IMR-90 (cell line): ENCODE data around the gene PLIN5. TPM values are rescaled to one million over a fixed set of nuclear protein-coding genes. Genes with fewer than 3 reads are reported as not detected.

Experiments
- ATAC-seq: fragments of 200-7000 bp; cut with Tn5 transposase; 2 replicates; pipeline ENCODE4 v1.9.1; 2020; ENCODE audit warnings: low read depth, mild to moderate bottlenecking, moderate library complexity
- BruUV-seq: library from RNA; stranded (reverse); fragments of 400-500 nt; replicated peaks from 2 replicates; lab custom pipeline; 2021; lab: Mats Ljungman, UMichigan
- CTCF ChIA-PET: fragments of 300-600 bp; formaldehyde crosslinking; extraction: SDS; loops from one replicate; lab custom pipeline; 2021; ENCODE audit warnings: antibody characterized with exemption; lab: Yijun Ruan, JAX
- POLR2A ChIA-PET: fragments of 300-600 bp; sonication (Branson Sonifier 250); formaldehyde crosslinking; loops from one replicate; lab custom pipeline; 2022; ENCODE audit warnings: antibody characterized with exemption; ENCODE audit not compliant: unreplicated experiment; lab: Charles Lee
- DNase-seq: peaks from one replicate; pipeline ENCODE4 v3.0.0; 2013
- H2AFZ ChIP-seq: replicated peaks from 2 replicates; pipeline ENCODE3; 2013; ENCODE audit warnings: low read length, mild to moderate bottlenecking; ENCODE audit not compliant: poor library complexity
- H2AK5ac ChIP-seq: 2 replicates; pipeline ENCODE4 v1.6.1; 2013; ENCODE audit warnings: low read depth, low read length, inconsistent platforms
- H2AK9ac ChIP-seq: replicated peaks from 2 replicates; pipeline ENCODE3; 2013; ENCODE audit warnings: mild to moderate bottlenecking, low read depth, low read length, moderate library complexity; ENCODE audit not compliant: poor library complexity
- H2BK120ac ChIP-seq: 2 replicates; pipeline ENCODE4 v1.6.1; 2013; ENCODE audit warnings: low read depth, low read length, inconsistent platforms
- H2BK15ac ChIP-seq: 3 replicates; pipeline ENCODE4 v1.6.1; 2013; ENCODE audit warnings: low read depth, low read length, inconsistent platforms
- H2BK20ac ChIP-seq: 2 replicates; pipeline ENCODE4 v1.6.1; 2013; ENCODE audit warnings: low read depth, mild to moderate bottlenecking, inconsistent platforms, low read length, moderate library complexity
- H2BK5ac ChIP-seq: 2 replicates; pipeline ENCODE4 v1.6.1; 2013; ENCODE audit warnings: mild to moderate bottlenecking, low read depth, low read length, inconsistent platforms; ENCODE audit not compliant: poor library complexity, severe bottlenecking
- H3K14ac ChIP-seq: replicated peaks from 2 replicates; pipeline ENCODE4 v1.6.1; 2013; ENCODE audit warnings: low read depth, low read length, inconsistent platforms
- H3K18ac ChIP-seq: 2 replicates; pipeline ENCODE4 v1.6.1; 2013; ENCODE audit warnings: low read depth, low read length, control low read depth
- H3K23ac ChIP-seq: 2 replicates; pipeline ENCODE4 v1.6.1; 2013; ENCODE audit warnings: low read depth, low read length, inconsistent platforms
- H3K27ac ChIP-seq: 2 replicates; pipeline ENCODE4 v1.5.1; 2013; ENCODE audit warnings: mild to moderate bottlenecking, control low read depth, low read length; ENCODE audit not compliant: insufficient read depth
- H3K27me3 ChIP-seq: 2 replicates; pipeline ENCODE4 v1.6.1; 2013; ENCODE audit warnings: low read length; ENCODE audit not compliant: control insufficient read depth, insufficient read depth
- H3K36me3 ChIP-seq: 2 replicates; pipeline ENCODE4 v1.6.1; 2013; ENCODE audit warnings: low read length, mixed read lengths; ENCODE audit not compliant: control insufficient read depth, insufficient read depth
- H3K4ac ChIP-seq: 2 replicates; pipeline ENCODE4 v1.6.1; 2013; ENCODE audit warnings: low read depth, low read length, inconsistent platforms
- H3K4me1 ChIP-seq: 2 replicates; pipeline ENCODE4 v1.6.1; 2013; ENCODE audit warnings: low read length, mixed read lengths; ENCODE audit not compliant: control insufficient read depth, insufficient read depth
- H3K4me2 ChIP-seq: 2 replicates; pipeline ENCODE4 v1.6.1; 2013; ENCODE audit warnings: low read depth, mild to moderate bottlenecking, control low read depth, low read length, moderate library complexity
- H3K4me3 ChIP-seq: 2 replicates; pipeline ENCODE4 v1.5.1; 2013; ENCODE audit warnings: low read depth, mild to moderate bottlenecking, control low read depth, low read length, moderate library complexity; ENCODE audit not compliant: insufficient read depth
- H3K56ac ChIP-seq: 2 replicates; pipeline ENCODE4 v1.6.1; 2013; ENCODE audit warnings: low read length, inconsistent platforms; ENCODE audit not compliant: insufficient read depth; ENCODE audit errors: extremely low read depth
- H3K79me1 ChIP-seq, 2 experiments: 2 replicates each; pipeline ENCODE4 v1.6.1; 2013; ENCODE audit warnings: low read length in 2 of 2, inconsistent platforms in 1 of 2, low read depth in 1 of 2
- H3K9ac ChIP-seq: 2 replicates; pipeline ENCODE4 v1.6.1; 2013; ENCODE audit warnings: low read depth, low read length, control low read depth
- H3K9me1 ChIP-seq: 2 replicates; pipeline ENCODE4 v1.6.1; 2013; ENCODE audit warnings: low read length, inconsistent platforms; ENCODE audit not compliant: insufficient read depth
- H3K9me3 ChIP-seq: 2 replicates; pipeline ENCODE4 v1.6.1; 2013; ENCODE audit warnings: low read length; ENCODE audit not compliant: control insufficient read depth, insufficient read depth
- H4K20me1 ChIP-seq: 2 replicates; pipeline ENCODE4 v1.6.1; 2013; ENCODE audit warnings: low read length, inconsistent platforms; ENCODE audit not compliant: insufficient read depth
- H4K5ac ChIP-seq: 2 replicates; pipeline ENCODE4 v1.6.1; 2013; ENCODE audit warnings: mild to moderate bottlenecking, low read depth, low read length, control low read depth
- H4K8ac ChIP-seq, 2 experiments: 2 replicates each; pipeline ENCODE4 v1.6.1; 2013; ENCODE audit warnings: low read depth in 2 of 2, low read length in 2 of 2, control low read depth in 1 of 2, inconsistent platforms in 1 of 2
- H4K91ac ChIP-seq: 2 replicates; pipeline ENCODE4 v1.6.1; 2013; ENCODE audit warnings: low read depth, low read length, inconsistent platforms; ENCODE audit not compliant: insufficient read depth
- BHLHE40 ChIP-seq: fragments of 150-350 bp; IDR thresholded peaks from 2 replicates; pipeline ENCODE4 v1.6.1; 2016; ENCODE audit warnings: mild to moderate bottlenecking, low read depth, low read length
- CEBPB ChIP-seq: IDR thresholded peaks from 2 replicates; pipeline ENCODE4 v1.6.1; 2012; ENCODE audit warnings: low read depth, low read length, improper control_type of control experiment
- CHD1 ChIP-seq: IDR thresholded peaks from 2 replicates; pipeline ENCODE4 v1.6.1; 2012; ENCODE audit warnings: low read depth, low read length, improper control_type of control experiment
- FOS ChIP-seq: fragments of 150-350 bp; IDR thresholded peaks from 2 replicates; pipeline ENCODE4 v1.6.1; 2016; ENCODE audit warnings: low read depth, low read length
- MAFK ChIP-seq: IDR thresholded peaks from 2 replicates; pipeline ENCODE4 v1.6.1; 2012; ENCODE audit warnings: low read depth, low read length, improper control_type of control experiment
- MAZ ChIP-seq: IDR thresholded peaks from 2 replicates; pipeline ENCODE4 v1.6.1; 2012; ENCODE audit warnings: low read depth, mild to moderate bottlenecking, low read length, improper control_type of control experiment, moderate library complexity, borderline replicate concordance
- MXI1 ChIP-seq: IDR thresholded peaks from 2 replicates; pipeline ENCODE4 v1.6.1; 2012; ENCODE audit warnings: low read depth, mild to moderate bottlenecking, low read length, moderate library complexity, borderline replicate concordance
- NFE2L2 ChIP-seq: fragments of 150-350 bp; IDR thresholded peaks from 2 replicates; pipeline ENCODE4 v1.6.1; 2016; ENCODE audit warnings: low read depth, mild to moderate bottlenecking, low read length
- POLR2A ChIP-seq: IDR thresholded peaks from 2 replicates; pipeline ENCODE4 v1.6.1; 2012; ENCODE audit warnings: mild to moderate bottlenecking, low read depth, low read length
- RAD21 ChIP-seq: IDR thresholded peaks from 2 replicates; pipeline ENCODE4 v1.6.1; 2012; ENCODE audit warnings: low read length, improper control_type of control experiment
- RCOR1 ChIP-seq: IDR thresholded peaks from 2 replicates; pipeline ENCODE4 v1.6.1; 2012; ENCODE audit warnings: mild to moderate bottlenecking, low read length, improper control_type of control experiment; ENCODE audit not compliant: insufficient replicate concordance
- RFX5 ChIP-seq: IDR thresholded peaks from 2 replicates; pipeline ENCODE4 v1.8.0; 2012; ENCODE audit warnings: low read depth, mild to moderate bottlenecking, low read length, moderate library complexity
- SMC3 ChIP-seq: fragments of 150-350 bp; IDR thresholded peaks from 2 replicates; pipeline ENCODE4 v1.6.1; 2016; ENCODE audit warnings: low read depth, mild to moderate bottlenecking, antibody characterized with exemption, low read length, moderate library complexity
- WGBS, 2 experiments: methylation state at CpG; one replicate each; pipeline versions ENCODE4 v1.1.5 to v1.1.7; 2013; ENCODE audit warnings: missing lambda C conversion rate in 2 of 2; ENCODE audit not compliant: insufficient read length in 1 of 2; ENCODE audit errors: extremely low coverage in 2 of 2; 5-methylcytosine and 5-hydroxymethylcytosine counted together
- dilution Hi-C: fragments of 300-500 bp; cut with HindIII; formaldehyde crosslinking; loops from one replicate; pipeline ENCODE4 v1.14.3; 2018; ENCODE audit warnings: low sequenced_read_pairs; ENCODE audit not compliant: unreplicated experiment
- in situ Hi-C: fragments of 300-500 bp; cut with MboI; formaldehyde crosslinking; loops from 3 replicates; pipeline ENCODE4 v1.14.3; 2019; ENCODE audit warnings: low sequenced_read_pairs, inconsistent platforms, mixed read lengths
- intact Hi-C: fragments of 100-400 bp; cut with micrococcal nuclease; formaldehyde crosslinking; loops from 2 replicates; pipeline ENCODE4 v1.10.0; 2022
- polyA plus RNA-seq, 3 experiments: library from polyadenylated mRNA; depleted of rRNA; stranded (reverse); fragments of >200 nt; gene quantifications; 2 replicates each; pipeline ENCODE4 v1.2.3, GENCODE V29; 2012; ENCODE audit warnings: low replicate concordance in 1 of 3
- total RNA-seq: library from RNA; depleted of rRNA; stranded (reverse); fragments of >200 nt; gene quantifications from 2 replicates; pipeline ENCODE4 v1.2.3, GENCODE V29; 2012
- TF ChIP-seq, protein P1 (sequence below): fragments of 150-350 bp; IDR thresholded peaks from 2 replicates; pipeline ENCODE4 v1.6.1; 2016; ENCODE audit warnings: low read depth, mild to moderate bottlenecking, low read length, moderate library complexity, borderline replicate concordance
- TF ChIP-seq, protein P2 (sequence below): conservative IDR thresholded peaks from 2 replicates; pipeline ENCODE4 v1.5.1; 2012; ENCODE audit warnings: mild to moderate bottlenecking, low read depth, low read length, improper control_type of control experiment
- TF ChIP-seq, protein P3 (sequence below): fragments of 150-350 bp; IDR thresholded peaks from 2 replicates; pipeline ENCODE4 v1.6.1; 2017; ENCODE audit warnings: mild to moderate bottlenecking, antibody characterized with exemption, low read length, low read depth

PLIN5 gene
- total and polyA plus RNA-seq, 2 of the 4 experiments (the other 2 are of a cell fraction), result not detected

DNA sequence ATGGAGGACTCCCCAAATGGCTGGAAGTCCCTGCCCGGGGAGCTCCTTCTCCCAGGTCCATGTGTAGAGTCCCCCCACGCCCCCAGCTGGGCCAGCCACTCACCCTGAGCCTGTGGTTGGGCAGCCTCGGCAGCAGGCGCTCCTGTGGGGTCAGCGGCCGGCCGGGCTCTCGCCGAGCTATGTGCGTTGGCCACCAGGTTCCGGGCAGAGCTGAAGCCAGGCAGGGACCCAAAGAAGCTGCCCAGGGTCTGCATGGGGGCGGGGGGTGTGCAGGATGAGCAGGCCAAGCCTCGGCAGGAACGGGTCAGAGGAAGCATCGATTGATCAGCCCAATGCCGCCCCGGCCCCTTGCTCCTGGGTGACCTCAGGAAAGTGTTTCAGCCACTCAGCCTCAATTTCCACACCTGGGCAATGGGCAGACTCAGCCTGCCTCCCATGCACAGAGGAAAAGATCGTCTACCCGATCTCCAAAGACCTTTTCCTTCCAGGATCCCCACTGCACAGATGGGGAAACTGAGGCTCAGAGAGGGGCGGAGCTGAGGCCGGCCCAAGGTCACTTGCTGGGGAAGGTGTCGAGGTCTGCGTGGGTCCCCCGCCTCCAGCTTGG, 17.5 kb downstream of the PLIN5 start:
- intact Hi-C loops (loop anchor here (1.0 kb wide), 1 partner anchor 11 kb away; no protein-coding TSS in a partner anchor), in situ Hi-C loops (no loop called here), dilution Hi-C loops (no loop called here)
- no peak overlapping the region for H2BK15ac ChIP-seq
- H2BK20ac ChIP-seq, result no peak overlapping the region
- no peak overlapping the region for H4K91ac ChIP-seq
- H3K9me3 ChIP-seq, result no peaks in the 10 kb centered on the region
- H3K79me1 ChIP-seq, result no peaks in the 10 kb centered on the region
- WGBS, 2 experiments, result 61% methylated on average over 10 of the region's 24 CpGs; no CpG with 5 or more reads in 1 of the 2 experiments
- ATAC-seq, result no peak
- no peak for DNase-seq
- H3K14ac ChIP-seq, result no peak overlapping the region
- H4K5ac ChIP-seq, result no peak overlapping the region
- ChIA-PET CTCF (no interaction called here), POLR2A (no interaction called here)
- no peaks in the 10 kb centered on the region for H3K9me1 ChIP-seq
- H2AK5ac ChIP-seq, result no peak overlapping the region
- no peak overlapping the region for H2AFZ ChIP-seq
- H3K4me3 ChIP-seq, result no peak overlapping the region
- no peak overlapping the region for H2BK120ac ChIP-seq
- no peak overlapping the region for H3K4me2 ChIP-seq
- no peak overlapping the region for H2AK9ac ChIP-seq
- H3K56ac ChIP-seq, result no peak overlapping the region
- H2BK5ac ChIP-seq, result no peak overlapping the region
- H3K27ac ChIP-seq, result no peak overlapping the region
- no peak overlapping the region for H3K23ac ChIP-seq
- H4K20me1 ChIP-seq, result no peaks in the 10 kb centered on the region
- H4K8ac ChIP-seq, result no peak overlapping the region
- H3K4me1 ChIP-seq, result peaks cover 9% of the 10 kb centered on the region
- peaks cover 12% of the 10 kb centered on the region for H3K27me3 ChIP-seq
- H3K4ac ChIP-seq, result no peak overlapping the region
- H3K18ac ChIP-seq, result no peak overlapping the region
- TF ChIP-seq MAFK (no peak), RCOR1 (no peak), FOS (no peak), POLR2A (no peak), CEBPB (no peak), RAD21 (no peak), BHLHE40 (no peak), CHD1 (no peak), MXI1 (no peak), MAZ (no peak), SMC3 (no peak), RFX5 (no peak), NFE2L2 (no peak)
- TF ChIP-seq, protein P1, sequence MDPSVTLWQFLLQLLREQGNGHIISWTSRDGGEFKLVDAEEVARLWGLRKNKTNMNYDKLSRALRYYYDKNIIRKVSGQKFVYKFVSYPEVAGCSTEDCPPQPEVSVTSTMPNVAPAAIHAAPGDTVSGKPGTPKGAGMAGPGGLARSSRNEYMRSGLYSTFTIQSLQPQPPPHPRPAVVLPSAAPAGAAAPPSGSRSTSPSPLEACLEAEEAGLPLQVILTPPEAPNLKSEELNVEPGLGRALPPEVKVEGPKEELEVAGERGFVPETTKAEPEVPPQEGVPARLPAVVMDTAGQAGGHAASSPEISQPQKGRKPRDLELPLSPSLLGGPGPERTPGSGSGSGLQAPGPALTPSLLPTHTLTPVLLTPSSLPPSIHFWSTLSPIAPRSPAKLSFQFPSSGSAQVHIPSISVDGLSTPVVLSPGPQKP, result no peak
- TF ChIP-seq, protein P2, sequence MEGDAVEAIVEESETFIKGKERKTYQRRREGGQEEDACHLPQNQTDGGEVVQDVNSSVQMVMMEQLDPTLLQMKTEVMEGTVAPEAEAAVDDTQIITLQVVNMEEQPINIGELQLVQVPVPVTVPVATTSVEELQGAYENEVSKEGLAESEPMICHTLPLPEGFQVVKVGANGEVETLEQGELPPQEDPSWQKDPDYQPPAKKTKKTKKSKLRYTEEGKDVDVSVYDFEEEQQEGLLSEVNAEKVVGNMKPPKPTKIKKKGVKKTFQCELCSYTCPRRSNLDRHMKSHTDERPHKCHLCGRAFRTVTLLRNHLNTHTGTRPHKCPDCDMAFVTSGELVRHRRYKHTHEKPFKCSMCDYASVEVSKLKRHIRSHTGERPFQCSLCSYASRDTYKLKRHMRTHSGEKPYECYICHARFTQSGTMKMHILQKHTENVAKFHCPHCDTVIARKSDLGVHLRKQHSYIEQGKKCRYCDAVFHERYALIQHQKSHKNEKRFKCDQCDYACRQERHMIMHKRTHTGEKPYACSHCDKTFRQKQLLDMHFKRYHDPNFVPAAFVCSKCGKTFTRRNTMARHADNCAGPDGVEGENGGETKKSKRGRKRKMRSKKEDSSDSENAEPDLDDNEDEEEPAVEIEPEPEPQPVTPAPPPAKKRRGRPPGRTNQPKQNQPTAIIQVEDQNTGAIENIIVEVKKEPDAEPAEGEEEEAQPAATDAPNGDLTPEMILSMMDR, result no peak
- TF ChIP-seq, protein P3, sequence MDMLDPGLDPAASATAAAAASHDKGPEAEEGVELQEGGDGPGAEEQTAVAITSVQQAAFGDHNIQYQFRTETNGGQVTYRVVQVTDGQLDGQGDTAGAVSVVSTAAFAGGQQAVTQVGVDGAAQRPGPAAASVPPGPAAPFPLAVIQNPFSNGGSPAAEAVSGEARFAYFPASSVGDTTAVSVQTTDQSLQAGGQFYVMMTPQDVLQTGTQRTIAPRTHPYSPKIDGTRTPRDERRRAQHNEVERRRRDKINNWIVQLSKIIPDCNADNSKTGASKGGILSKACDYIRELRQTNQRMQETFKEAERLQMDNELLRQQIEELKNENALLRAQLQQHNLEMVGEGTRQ, result no peak
- no TSS peak for BruUV-seq
- H3K36me3 ChIP-seq, result no peaks in the 10 kb centered on the region
- no peak overlapping the region for H3K9ac ChIP-seq
